ENCODE measurements around the gene PIM1.
"Not testable (repeated sequence)": the region's sequence is repeated elsewhere in the genome, so short reads cannot be mapped to it uniquely, and the experiment has no call there.

The PIM1 gene

GRCh38 chr6:37190159-37190535 lies 20.2 kb downstream of the PIM1 start:
- no peak overlapping the region for H4K91ac ChIP-seq (ENCODE audit: low read depth, low read length)
- no peaks in the 10 kb centered on the region for H3K79me1 ChIP-seq (ENCODE audit: low read length)
- no peak overlapping the region for H2AK5ac ChIP-seq (ENCODE audit: low read length)

GRCh38 chr6:37192666-37193065 lies 22.7 kb downstream of the PIM1 start:
- H3K14ac ChIP-seq (ENCODE audit: low read length): no peak overlapping the region
- WGBS (ENCODE audit: extremely low coverage, insufficient coverage, insufficient read length): no CpG with 5 or more reads among the region's 3 CpGs
- H3K18ac ChIP-seq (ENCODE audit: low read length): no peak overlapping the region
- H3K79me2 ChIP-seq (ENCODE audit: control insufficient read depth, insufficient read depth, low read length, poor library complexity): no peaks in the 10 kb centered on the region
- no peak overlapping the region for H4K91ac ChIP-seq (ENCODE audit: low read depth, low read length)
- H2AK5ac ChIP-seq (ENCODE audit: low read length): no peak overlapping the region
- H2BK120ac ChIP-seq (ENCODE audit: insufficient read depth, low read length, poor library complexity): no peak overlapping the region
- no peak for DNase-seq
- no peaks in the 10 kb centered on the region for H3K9me3 ChIP-seq (ENCODE audit: insufficient read depth, low read depth, low read length)
- no peak overlapping the region for H2BK5ac ChIP-seq (ENCODE audit: low read depth, low read length, poor library complexity)
- no peak overlapping the region for H3K4ac ChIP-seq (ENCODE audit: low read depth, low read length)
- peaks cover 0 to 1% of the 10 kb centered on the region in 2 experiments for H3K4me1 ChIP-seq (ENCODE audit: control insufficient read depth in 1 of 2, insufficient read depth in 2 of 2, low read length in 2 of 2)
- H4K8ac ChIP-seq (ENCODE audit: low read depth, low read length): no peak overlapping the region
- no peak overlapping the region for H3K4me3 ChIP-seq (ENCODE audit: low read depth, low read length)
- no peaks in the 10 kb centered on the region for H3K79me1 ChIP-seq (ENCODE audit: low read length)
- H4K12ac ChIP-seq (ENCODE audit: low read depth, low read length): no peak overlapping the region
- H2BK12ac ChIP-seq (ENCODE audit: low read length): no peak overlapping the region
- H3K36me3 ChIP-seq (ENCODE audit: control insufficient read depth in 1 of 2, insufficient read depth in 2 of 2, low read length in 2 of 2): no peaks in the 10 kb centered on the region
- H3K27me3 ChIP-seq (ENCODE audit: insufficient read depth, low read length): no peaks in the 10 kb centered on the region
- H2AFZ ChIP-seq (ENCODE audit: insufficient read depth, low read length, poor library complexity): no peak overlapping the region
- H3K23ac ChIP-seq (ENCODE audit: low read length): no peak overlapping the region
- no peak overlapping the region for H3K4me2 ChIP-seq (ENCODE audit: low read length)
- H3K27ac ChIP-seq (ENCODE audit: low read depth, low read length): no peak overlapping the region
- H3K9ac ChIP-seq (ENCODE audit: low read length): no peak overlapping the region

More at GRCh38 chr6:37190159-37190535, 20.2 kb downstream of the PIM1 start:
- no peak overlapping the region for H3K27ac ChIP-seq (ENCODE audit: low read depth, low read length)
- H3K4ac ChIP-seq (ENCODE audit: low read depth, low read length): no peak overlapping the region
- peaks cover 0 to 1% of the 10 kb centered on the region in 2 experiments for H3K4me1 ChIP-seq (ENCODE audit: control insufficient read depth in 1 of 2, insufficient read depth in 2 of 2, low read length in 2 of 2)
- no peak overlapping the region for H3K4me2 ChIP-seq (ENCODE audit: low read length)
- H3K4me3 ChIP-seq (ENCODE audit: low read depth, low read length): no peak overlapping the region
- DNase-seq: peak in 1 of 2 donors; percentile 70
- no peak overlapping the region for H3K23ac ChIP-seq (ENCODE audit: low read length)
- no peaks in the 10 kb centered on the region for H3K79me2 ChIP-seq (ENCODE audit: control insufficient read depth, insufficient read depth, low read length, poor library complexity)
- no peaks in the 10 kb centered on the region for H3K36me3 ChIP-seq (ENCODE audit: control insufficient read depth in 1 of 2, insufficient read depth in 2 of 2, low read length in 2 of 2)
- H4K8ac ChIP-seq (ENCODE audit: low read depth, low read length): no peak overlapping the region
- no peak overlapping the region for H2BK5ac ChIP-seq (ENCODE audit: low read depth, low read length, poor library complexity)
- no peak overlapping the region for H2BK120ac ChIP-seq (ENCODE audit: insufficient read depth, low read length, poor library complexity)
- no peak overlapping the region for H2BK12ac ChIP-seq (ENCODE audit: low read length)
- H3K14ac ChIP-seq (ENCODE audit: low read length): no peak overlapping the region
- no peak overlapping the region for H4K12ac ChIP-seq (ENCODE audit: low read depth, low read length)
- WGBS (ENCODE audit: extremely low coverage, insufficient coverage, insufficient read length): no CpG with 5 or more reads among the region's 1 CpG
- no peaks in the 10 kb centered on the region for H3K9me3 ChIP-seq (ENCODE audit: insufficient read depth, low read depth, low read length)
- no peak overlapping the region for H3K18ac ChIP-seq (ENCODE audit: low read length)
- H3K27me3 ChIP-seq (ENCODE audit: insufficient read depth, low read length): no peaks in the 10 kb centered on the region
- no peak overlapping the region for H3K9ac ChIP-seq (ENCODE audit: low read length)
- no peak overlapping the region for H2AFZ ChIP-seq (ENCODE audit: insufficient read depth, low read length, poor library complexity)

GRCh38 chr6:37194886-37195285 lies 24.9 kb downstream of the PIM1 start:
- no CpG with 5 or more reads among the region's 1 CpG for WGBS (ENCODE audit: extremely low coverage, insufficient coverage, insufficient read length)

GRCh38 chr6:37196451-37196850 lies 26.5 kb downstream of the PIM1 start:
- H3K4me1 ChIP-seq (ENCODE audit: control insufficient read depth in 1 of 2, insufficient read depth in 2 of 2, low read length in 2 of 2); H3K4me2 ChIP-seq (ENCODE audit: low read length); H3K27me3 ChIP-seq (ENCODE audit: insufficient read depth, low read length); H3K18ac ChIP-seq (ENCODE audit: low read length); H2AK5ac ChIP-seq (ENCODE audit: low read length); H3K9ac ChIP-seq (ENCODE audit: low read length); DNase-seq; H4K12ac ChIP-seq (ENCODE audit: low read depth, low read length); H3K79me2 ChIP-seq (ENCODE audit: control insufficient read depth, insufficient read depth, low read length, poor library complexity); H3K27ac ChIP-seq (ENCODE audit: low read depth, low read length); H2BK12ac ChIP-seq (ENCODE audit: low read length); H3K23ac ChIP-seq (ENCODE audit: low read length); H4K91ac ChIP-seq (ENCODE audit: low read depth, low read length); H2AFZ ChIP-seq (ENCODE audit: insufficient read depth, low read length, poor library complexity); H3K79me1 ChIP-seq (ENCODE audit: low read length); H4K8ac ChIP-seq (ENCODE audit: low read depth, low read length); H3K9me3 ChIP-seq (ENCODE audit: insufficient read depth, low read depth, low read length); H2BK120ac ChIP-seq (ENCODE audit: insufficient read depth, low read length, poor library complexity); H2BK5ac ChIP-seq (ENCODE audit: low read depth, low read length, poor library complexity); H3K4me3 ChIP-seq (ENCODE audit: low read depth, low read length); H3K4ac ChIP-seq (ENCODE audit: low read depth, low read length); H3K14ac ChIP-seq (ENCODE audit: low read length); H3K36me3 ChIP-seq (ENCODE audit: control insufficient read depth in 1 of 2, insufficient read depth in 2 of 2, low read length in 2 of 2): not testable (repeated sequence)
- WGBS (ENCODE audit: extremely low coverage, insufficient coverage, insufficient read length): no CpG with 5 or more reads among the region's 4 CpGs

More at GRCh38 chr6:37194886-37195285, 24.9 kb downstream of the PIM1 start:
- not testable (repeated sequence) for H3K23ac ChIP-seq (ENCODE audit: low read length); H3K4me2 ChIP-seq (ENCODE audit: low read length); H3K9ac ChIP-seq (ENCODE audit: low read length); DNase-seq; H2AFZ ChIP-seq (ENCODE audit: insufficient read depth, low read length, poor library complexity); H3K4ac ChIP-seq (ENCODE audit: low read depth, low read length); H4K91ac ChIP-seq (ENCODE audit: low read depth, low read length); H3K18ac ChIP-seq (ENCODE audit: low read length); H2BK120ac ChIP-seq (ENCODE audit: insufficient read depth, low read length, poor library complexity); H3K79me2 ChIP-seq (ENCODE audit: control insufficient read depth, insufficient read depth, low read length, poor library complexity); H4K12ac ChIP-seq (ENCODE audit: low read depth, low read length); H2AK5ac ChIP-seq (ENCODE audit: low read length); H2BK12ac ChIP-seq (ENCODE audit: low read length); H3K27me3 ChIP-seq (ENCODE audit: insufficient read depth, low read length); H3K14ac ChIP-seq (ENCODE audit: low read length); H3K79me1 ChIP-seq (ENCODE audit: low read length); H3K4me3 ChIP-seq (ENCODE audit: low read depth, low read length); H4K8ac ChIP-seq (ENCODE audit: low read depth, low read length); H2BK5ac ChIP-seq (ENCODE audit: low read depth, low read length, poor library complexity); H3K36me3 ChIP-seq (ENCODE audit: control insufficient read depth in 1 of 2, insufficient read depth in 2 of 2, low read length in 2 of 2); H3K9me3 ChIP-seq (ENCODE audit: insufficient read depth, low read depth, low read length); H3K27ac ChIP-seq (ENCODE audit: low read depth, low read length); H3K4me1 ChIP-seq (ENCODE audit: control insufficient read depth in 1 of 2, insufficient read depth in 2 of 2, low read length in 2 of 2)

Data from trophoblast cell (in vitro differentiated cells and primary cell).